HCT116 (cell line): ENCODE results near the gene TBC1D4. TPM values are rescaled to one million over a fixed set of nuclear protein-coding genes. Genes with fewer than 3 reads are reported as not detected.

Experiments
- ATAC-seq: fragments of 200-7000 bp; cut with Tn5 transposase; 2 replicates; pipeline ENCODE4 v1.9.1; 2020; ENCODE audit warnings: mild to moderate bottlenecking, moderate library complexity
- BruUV-seq: library from RNA; stranded (reverse); fragments of 400-500 nt; replicated peaks from 2 replicates; lab custom pipeline; 2021; lab: Mats Ljungman, UMichigan
- CTCF ChIA-PET: fragments of 300-600 bp; sonication (Branson Sonifier 250); formaldehyde crosslinking; loops from one replicate; lab custom pipeline; 2021; ENCODE audit warnings: antibody characterized with exemption; lab: Charles Lee
- POLR2A ChIA-PET: fragments of 300-600, 350-600 bp; sonication (Branson Sonifier 250); formaldehyde crosslinking; loops from one replicate; lab custom pipeline; 2021; ENCODE audit warnings: antibody characterized with exemption; lab: Charles Lee
- RAD21 ChIA-PET, 2 experiments: fragments of 300-600 bp; sonication (Branson Sonifier 250); formaldehyde crosslinking; loops; one replicate each; lab custom pipeline; 2023; ENCODE audit warnings: low total read pairs in 2 of 2; ENCODE audit not compliant: uncharacterized antibody in 2 of 2, unreplicated experiment in 2 of 2, low non-redundant PET in 1 of 2; lab: Charles Lee
- DNase-seq: peaks from one replicate; pipeline ENCODE4 v3.0.0-alpha.2; 2010; ENCODE audit warnings: low read depth, low spot score
- H2AFZ ChIP-seq: fragments of 200-600 bp; shearing (Covaris generic), sonication (generic); 2 replicates; pipeline ENCODE4 v1.6.1; 2017; ENCODE audit warnings: low read depth, mixed run types, mixed read lengths, antibody characterized with exemption, low read length; ENCODE audit not compliant: poor library complexity, severe bottlenecking
- H3K27ac ChIP-seq: 2 replicates; pipeline ENCODE4 v1.5.1; 2012; ENCODE audit warnings: low read depth, low read length
- H3K27me3 ChIP-seq: fragments of 200-600 bp; sonication (generic); 2 replicates; pipeline ENCODE4 v1.6.1; 2016; ENCODE audit warnings: mixed run types, low read length, mixed read lengths; ENCODE audit not compliant: insufficient read depth
- H3K36me3 ChIP-seq, 2 experiments: fragments of 200-500 bp in 1 of 2; fragments of 200-600 bp in 1 of 2; sonication (Bioruptor generic) in 1 of 2; sonication (generic) in 1 of 2; 2 replicates each; pipeline versions ENCODE4 v1.5.1 to v1.6.1; 2014 to 2016; ENCODE audit warnings: low read length in 2 of 2, inconsistent platforms in 1 of 2, mixed read lengths in 1 of 2, mixed run types in 1 of 2; ENCODE audit not compliant: insufficient read depth in 2 of 2, control insufficient read depth in 1 of 2
- H3K4me1 ChIP-seq, 2 experiments: fragments of 200-600 bp in 1 of 2; sonication (generic) in 1 of 2; 2 replicates each; pipeline versions ENCODE4 v1.5.1 to v1.6.1; 2012 to 2017; ENCODE audit warnings: low read length in 2 of 2, inconsistent platforms in 1 of 2, mild to moderate bottlenecking in 1 of 2, mixed read lengths in 1 of 2, mixed run types in 1 of 2, moderate library complexity in 1 of 2; ENCODE audit not compliant: insufficient read depth in 2 of 2, control insufficient read depth in 1 of 2
- H3K4me2 ChIP-seq: fragments of 200-600 bp; sonication (generic); 2 replicates; pipeline ENCODE4 v1.6.1; 2017; ENCODE audit warnings: mixed run types, low read length, mixed read lengths
- H3K4me3 ChIP-seq, 2 experiments: fragments of 200-600 bp in 1 of 2; sonication (generic) in 1 of 2; replicated peaks in 1 of 2; 2 replicates each; pipeline ENCODE4 v1.5.1; 2011 to 2016; ENCODE audit warnings: low read length in 2 of 2, control low read depth in 1 of 2, low read depth in 1 of 2, mild to moderate bottlenecking in 1 of 2, mixed read lengths in 1 of 2, mixed run types in 1 of 2
- H3K79me2 ChIP-seq: fragments of 200-600 bp; sonication (generic); 2 replicates; pipeline ENCODE4 v1.6.1; 2017; ENCODE audit warnings: mild to moderate bottlenecking, mixed run types, low read length, moderate library complexity, mixed read lengths; ENCODE audit not compliant: insufficient read depth
- H3K9ac ChIP-seq: fragments of 200-600 bp; sonication (generic); 2 replicates; pipeline ENCODE4 v1.6.1; 2016; ENCODE audit warnings: low read length, mixed read lengths
- H3K9me2 ChIP-seq: fragments of 200-600 bp; sonication (generic), shearing (Covaris generic); 2 replicates; pipeline ENCODE4 v1.6.1; 2017; ENCODE audit warnings: mixed run types, mild to moderate bottlenecking, moderate library complexity; ENCODE audit not compliant: insufficient read depth
- H3K9me3 ChIP-seq, 2 experiments: fragments of 200-500 bp in 1 of 2; fragments of 200-600 bp in 1 of 2; sonication (Bioruptor generic) in 1 of 2; sonication (generic) in 1 of 2; 2 replicates each; pipeline ENCODE4 v1.6.1; 2014 to 2017; ENCODE audit warnings: low read length in 2 of 2, mixed read lengths in 2 of 2, inconsistent platforms in 1 of 2, low read depth in 1 of 2, mild to moderate bottlenecking in 1 of 2, mixed run types in 1 of 2, moderate library complexity in 1 of 2; ENCODE audit not compliant: control insufficient read depth in 1 of 2, insufficient read depth in 1 of 2
- H4K20me1 ChIP-seq: fragments of 200-600 bp; sonication (generic), shearing (Covaris generic); 2 replicates; pipeline ENCODE4 v1.6.1; 2017; ENCODE audit warnings: mixed run types, mild to moderate bottlenecking, moderate library complexity; ENCODE audit not compliant: insufficient read depth
- CBX3 ChIP-seq: IDR thresholded peaks from 2 replicates; pipeline ENCODE4 v1.6.1; 2012; ENCODE audit warnings: low read depth
- CTCF ChIP-seq, 3 experiments: fragments of 200-600 bp in 1 of 3; sonication (generic) in 1 of 3; IDR thresholded peaks in 2 of 3; conservative IDR thresholded peaks in 1 of 3; 2 replicates each; pipeline ENCODE4 v1.5.1; 2012 to 2017; ENCODE audit warnings: low read depth in 2 of 3, low read length in 2 of 3, antibody characterized with exemption in 1 of 3, borderline replicate concordance in 1 of 3, control low read depth in 1 of 3, mild to moderate bottlenecking in 1 of 3, mixed read lengths in 1 of 3, mixed run types in 1 of 3, moderate library complexity in 1 of 3; ENCODE audit not compliant: insufficient read depth in 1 of 3
- ELF1 ChIP-seq: IDR thresholded peaks from 2 replicates; pipeline ENCODE4 v1.6.1; 2012; ENCODE audit warnings: low read depth, borderline replicate concordance
- EZH2 ChIP-seq: fragments of 200-600 bp; sonication (generic); IDR thresholded peaks from 2 replicates; pipeline ENCODE4 v1.6.1; 2017; ENCODE audit warnings: antibody characterized with exemption, mixed run types
- EZH2phosphoT487 ChIP-seq: fragments of 200-600 bp; IDR thresholded peaks from 2 replicates; pipeline ENCODE4 v1.6.1; 2018; ENCODE audit warnings: antibody characterized with exemption, borderline replicate concordance
- JUND ChIP-seq: IDR thresholded peaks from 2 replicates; pipeline ENCODE4 v1.6.1; 2012
- POLR2A ChIP-seq: IDR thresholded peaks from 2 replicates; pipeline ENCODE4 v1.7.0; 2011; ENCODE audit warnings: borderline replicate concordance; ENCODE audit not compliant: insufficient read depth, insufficient read length; ENCODE audit errors: extremely low read depth
- POLR2AphosphoS5 ChIP-seq: IDR thresholded peaks from 2 replicates; pipeline ENCODE4 v1.6.1; 2011; ENCODE audit warnings: mild to moderate bottlenecking, low read depth, low read length, moderate library complexity
- RAD21 ChIP-seq: IDR thresholded peaks from 2 replicates; pipeline ENCODE4 v1.6.1; 2012; ENCODE audit warnings: low read depth, mild to moderate bottlenecking
- REST ChIP-seq: IDR thresholded peaks from 2 replicates; pipeline ENCODE4 v1.6.1; 2012; ENCODE audit warnings: low read depth
- SP1 ChIP-seq: IDR thresholded peaks from 2 replicates; pipeline ENCODE4 v1.6.1; 2012; ENCODE audit warnings: low read depth
- SRF ChIP-seq: IDR thresholded peaks from 2 replicates; pipeline ENCODE4 v1.6.1; 2012; ENCODE audit warnings: low read depth
- TCF7L2 ChIP-seq: IDR thresholded peaks from 2 replicates; pipeline ENCODE4 v1.7.0; 2011; ENCODE audit warnings: borderline replicate concordance, inconsistent platforms; ENCODE audit not compliant: insufficient read depth, insufficient read length; ENCODE audit errors: extremely low read depth
- YY1 ChIP-seq: IDR thresholded peaks from 2 replicates; pipeline ENCODE4 v1.6.1; 2011; ENCODE audit warnings: low read length, low read depth, moderate library complexity, mild to moderate bottlenecking; ENCODE audit not compliant: insufficient replicate concordance; ENCODE audit errors: extremely low read depth
- ZBTB33 ChIP-seq: IDR thresholded peaks from 2 replicates; pipeline ENCODE4 v1.6.1; 2011; ENCODE audit warnings: mild to moderate bottlenecking, low read length, moderate library complexity; ENCODE audit not compliant: insufficient replicate concordance; ENCODE audit errors: extremely low read depth
- ZFX ChIP-seq: fragments of 450-650 bp; IDR thresholded peaks from 2 replicates; pipeline ENCODE4 v1.6.1; 2017
- ZNF274 ChIP-seq: fragments of 200-500 bp; sonication (Bioruptor generic); IDR thresholded peaks from 2 replicates; pipeline ENCODE4 v1.6.1; 2014; ENCODE audit warnings: mild to moderate bottlenecking, low read depth, low read length, inconsistent platforms
- intact Hi-C: fragments of 100-400 bp; cut with micrococcal nuclease; formaldehyde crosslinking; loops from 2 replicates; pipeline ENCODE4 v1.10.0; 2022
- total RNA-seq: library from RNA; stranded (reverse); gene quantifications from one replicate; pipeline ENCODE4 v1.2.1, GENCODE V29; 2021; ENCODE audit not compliant: unreplicated experiment

TBC1D4 gene
- total RNA-seq, 1 experiment from 2014 or later: 24.6 TPM

- no peak for TF ChIP-seq CBX3
- no peak for TF ChIP-seq ZFX
- no peak for TF ChIP-seq TCF7L2
- TF ChIP-seq ZBTB33: no peak
- no peak for TF ChIP-seq POLR2AphosphoS5
- no peak for TF ChIP-seq REST
- TF ChIP-seq ZNF274: no peak
- no peak for TF ChIP-seq SP1
- no peak for TF ChIP-seq YY1
- no peak for TF ChIP-seq EZH2
- no peak for TF ChIP-seq POLR2A
- no peak for TF ChIP-seq CTCF (IDR thresholded peaks at IDR 0.05 in 2 of 3, conservative IDR thresholded peaks at IDR 0.05 in 1 of 3; ENCODE audit: borderline replicate concordance in 1 of 3, insufficient read depth in 1 of 3, low read depth in 2 of 3, low read length in 2 of 3)
- no peak for TF ChIP-seq EZH2phosphoT487
- no peak for TF ChIP-seq ELF1
- TF ChIP-seq JUND: no peak
- no peak for TF ChIP-seq SRF
- no peak for TF ChIP-seq RAD21
- TF ChIP-seq, all 23 proteins: peak for 0
- no peak overlapping the region for H2AFZ ChIP-seq
- H3K9me3 ChIP-seq: no peaks in the 10 kb centered on the region
- DNase-seq (no peak), ATAC-seq (no peak)
- intact Hi-C loops: no loop called here
- no peaks in the 10 kb centered on the region for H3K4me1 ChIP-seq
- no peak overlapping the region for H3K4me2 ChIP-seq
- H3K9me2 ChIP-seq: no peaks in the 10 kb centered on the region
- POLR2A ChIA-PET: no interaction called here
- CTCF ChIA-PET: interaction anchor here (0.6 kb wide), 1 partner anchor 543 kb away, joined by 3 read pairs; no protein-coding TSS in a partner anchor
- no peaks in the 10 kb centered on the region for H3K27me3 ChIP-seq
- H3K9ac ChIP-seq: no peak overlapping the region
- H3K27ac ChIP-seq: no peak overlapping the region
- H3K36me3 ChIP-seq: peaks cover 0 to 5% of the 10 kb centered on the region in 2 experiments; a peak in 1 of 4 replicates
- H3K4me3 ChIP-seq: no peak overlapping the region
- H3K79me2 ChIP-seq: no peaks in the 10 kb centered on the region
- RAD21 ChIA-PET: no interaction called here
- BruUV-seq: no TSS peak
- no peaks in the 10 kb centered on the region for H4K20me1 ChIP-seq
These were observed 152.2 kb downstream of the TBC1D4 start for GRCh38 chr13:75329723-75330122.
